ENCODE results near the gene SPEG.

The SPEG gene

DNA sequence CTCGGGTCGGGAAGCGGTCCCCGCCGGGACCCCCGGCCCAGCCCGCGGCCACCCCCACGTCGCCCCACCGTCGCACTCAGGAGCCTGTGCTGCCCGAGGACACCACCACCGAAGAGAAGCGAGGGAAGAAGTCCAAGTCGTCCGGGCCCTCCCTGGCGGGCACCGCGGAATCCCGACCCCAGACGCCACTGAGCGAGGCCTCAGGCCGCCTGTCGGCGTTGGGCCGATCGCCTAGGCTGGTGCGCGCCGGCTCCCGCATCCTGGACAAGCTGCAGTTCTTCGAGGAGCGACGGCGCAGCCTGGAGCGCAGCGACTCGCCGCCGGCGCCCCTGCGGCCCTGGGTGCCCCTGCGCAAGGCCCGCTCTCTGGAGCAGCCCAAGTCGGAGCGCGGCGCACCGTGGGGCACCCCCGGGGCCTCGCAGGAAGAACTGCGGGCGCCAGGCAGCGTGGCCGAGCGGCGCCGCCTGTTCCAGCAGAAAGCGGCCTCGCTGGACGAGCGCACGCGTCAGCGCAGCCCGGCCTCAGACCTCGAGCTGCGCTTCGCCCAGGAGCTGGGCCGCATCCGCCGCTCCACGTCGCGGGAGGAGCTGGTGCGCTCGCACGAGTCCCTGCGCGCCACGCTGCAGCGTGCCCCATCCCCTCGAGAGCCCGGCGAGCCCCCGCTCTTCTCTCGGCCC, 13.6 kb downstream of the SPEG start:
- no peak overlapping the region for H3K27ac ChIP-seq
- TF ChIP-seq, protein P1, sequence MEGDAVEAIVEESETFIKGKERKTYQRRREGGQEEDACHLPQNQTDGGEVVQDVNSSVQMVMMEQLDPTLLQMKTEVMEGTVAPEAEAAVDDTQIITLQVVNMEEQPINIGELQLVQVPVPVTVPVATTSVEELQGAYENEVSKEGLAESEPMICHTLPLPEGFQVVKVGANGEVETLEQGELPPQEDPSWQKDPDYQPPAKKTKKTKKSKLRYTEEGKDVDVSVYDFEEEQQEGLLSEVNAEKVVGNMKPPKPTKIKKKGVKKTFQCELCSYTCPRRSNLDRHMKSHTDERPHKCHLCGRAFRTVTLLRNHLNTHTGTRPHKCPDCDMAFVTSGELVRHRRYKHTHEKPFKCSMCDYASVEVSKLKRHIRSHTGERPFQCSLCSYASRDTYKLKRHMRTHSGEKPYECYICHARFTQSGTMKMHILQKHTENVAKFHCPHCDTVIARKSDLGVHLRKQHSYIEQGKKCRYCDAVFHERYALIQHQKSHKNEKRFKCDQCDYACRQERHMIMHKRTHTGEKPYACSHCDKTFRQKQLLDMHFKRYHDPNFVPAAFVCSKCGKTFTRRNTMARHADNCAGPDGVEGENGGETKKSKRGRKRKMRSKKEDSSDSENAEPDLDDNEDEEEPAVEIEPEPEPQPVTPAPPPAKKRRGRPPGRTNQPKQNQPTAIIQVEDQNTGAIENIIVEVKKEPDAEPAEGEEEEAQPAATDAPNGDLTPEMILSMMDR (conservative IDR thresholded peaks at IDR 0.05), result no peak

DNA sequence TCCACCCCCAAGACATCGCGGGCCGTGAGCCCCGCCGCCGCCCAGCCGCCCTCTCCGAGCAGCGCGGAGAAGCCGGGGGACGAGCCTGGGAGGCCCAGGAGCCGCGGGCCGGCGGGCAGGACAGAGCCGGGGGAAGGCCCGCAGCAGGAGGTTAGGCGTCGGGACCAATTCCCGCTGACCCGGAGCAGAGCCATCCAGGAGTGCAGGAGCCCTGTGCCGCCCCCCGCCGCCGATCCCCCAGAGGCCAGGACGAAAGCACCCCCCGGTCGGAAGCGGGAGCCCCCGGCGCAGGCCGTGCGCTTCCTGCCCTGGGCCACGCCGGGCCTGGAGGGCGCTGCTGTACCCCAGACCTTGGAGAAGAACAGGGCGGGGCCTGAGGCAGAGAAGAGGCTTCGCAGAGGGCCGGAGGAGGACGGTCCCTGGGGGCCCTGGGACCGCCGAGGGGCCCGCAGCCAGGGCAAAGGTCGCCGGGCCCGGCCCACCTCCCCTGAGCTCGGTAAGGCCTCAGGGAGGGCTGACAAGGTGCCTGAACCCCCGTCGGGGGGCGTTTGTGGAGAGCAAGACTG, 14.2 kb downstream of the SPEG start:
- H3K27ac ChIP-seq, result no peak overlapping the region
- TF ChIP-seq, protein P1 (conservative IDR thresholded peaks at IDR 0.05), result no peak

DNA sequence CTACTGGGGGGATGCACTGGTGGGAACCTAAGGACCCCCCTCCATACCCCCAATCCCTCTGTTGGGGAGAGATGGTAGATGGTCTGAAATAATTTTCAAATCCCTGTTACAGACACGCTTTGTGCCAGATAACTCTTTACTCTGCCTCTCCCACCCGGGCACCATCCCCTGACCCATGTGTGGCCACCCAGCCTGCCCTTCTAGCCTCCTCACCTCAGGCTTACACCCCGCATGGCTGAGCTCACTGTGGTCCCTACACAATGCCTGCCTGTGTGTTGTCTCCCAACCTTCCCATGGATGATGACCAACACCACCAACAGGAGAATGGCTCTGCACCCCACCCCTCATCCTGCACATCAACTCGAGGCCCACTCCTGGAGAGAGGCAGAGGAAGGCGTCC, 15.0 kb downstream of the SPEG start:
- TF ChIP-seq, protein P1 (conservative IDR thresholded peaks at IDR 0.05), result no peak

DNA sequence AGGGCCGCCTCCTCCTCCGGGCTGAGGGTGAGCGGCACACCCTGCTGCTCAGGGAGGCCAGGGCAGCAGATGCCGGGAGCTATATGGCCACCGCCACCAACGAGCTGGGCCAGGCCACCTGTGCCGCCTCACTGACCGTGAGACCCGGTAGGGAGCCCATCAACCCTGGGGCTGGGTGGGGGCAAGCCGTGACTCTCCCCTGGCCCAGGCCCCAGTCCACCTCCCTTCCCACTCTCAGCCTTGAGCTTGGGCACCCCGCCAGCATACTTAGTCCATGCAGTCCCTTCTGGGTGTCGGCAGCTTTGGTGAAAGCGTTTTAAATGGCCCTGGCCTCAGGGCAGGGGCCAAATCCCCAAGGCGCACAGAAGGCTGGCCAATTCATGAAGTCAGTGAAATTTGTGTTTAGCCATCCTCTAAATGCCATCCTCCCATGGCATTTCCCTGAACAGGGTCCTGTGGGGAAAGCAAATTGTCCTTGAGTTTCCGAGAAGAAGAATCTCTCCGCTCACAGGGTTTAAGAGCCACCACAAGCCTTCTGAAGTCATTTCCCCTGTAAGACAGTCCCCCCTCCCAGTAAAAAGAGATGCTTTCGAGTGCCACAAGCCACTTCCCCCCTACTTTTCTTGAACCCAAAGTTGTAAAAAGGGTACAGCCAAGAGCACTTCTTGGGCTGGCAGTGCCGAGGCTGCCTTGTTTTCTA, 17.2 kb downstream of the SPEG start:
- no peak overlapping the region for H3K27ac ChIP-seq

More for the DNA sequence above, 15.0 kb downstream of the SPEG start:
- no peak overlapping the region for H3K27ac ChIP-seq

DNA sequence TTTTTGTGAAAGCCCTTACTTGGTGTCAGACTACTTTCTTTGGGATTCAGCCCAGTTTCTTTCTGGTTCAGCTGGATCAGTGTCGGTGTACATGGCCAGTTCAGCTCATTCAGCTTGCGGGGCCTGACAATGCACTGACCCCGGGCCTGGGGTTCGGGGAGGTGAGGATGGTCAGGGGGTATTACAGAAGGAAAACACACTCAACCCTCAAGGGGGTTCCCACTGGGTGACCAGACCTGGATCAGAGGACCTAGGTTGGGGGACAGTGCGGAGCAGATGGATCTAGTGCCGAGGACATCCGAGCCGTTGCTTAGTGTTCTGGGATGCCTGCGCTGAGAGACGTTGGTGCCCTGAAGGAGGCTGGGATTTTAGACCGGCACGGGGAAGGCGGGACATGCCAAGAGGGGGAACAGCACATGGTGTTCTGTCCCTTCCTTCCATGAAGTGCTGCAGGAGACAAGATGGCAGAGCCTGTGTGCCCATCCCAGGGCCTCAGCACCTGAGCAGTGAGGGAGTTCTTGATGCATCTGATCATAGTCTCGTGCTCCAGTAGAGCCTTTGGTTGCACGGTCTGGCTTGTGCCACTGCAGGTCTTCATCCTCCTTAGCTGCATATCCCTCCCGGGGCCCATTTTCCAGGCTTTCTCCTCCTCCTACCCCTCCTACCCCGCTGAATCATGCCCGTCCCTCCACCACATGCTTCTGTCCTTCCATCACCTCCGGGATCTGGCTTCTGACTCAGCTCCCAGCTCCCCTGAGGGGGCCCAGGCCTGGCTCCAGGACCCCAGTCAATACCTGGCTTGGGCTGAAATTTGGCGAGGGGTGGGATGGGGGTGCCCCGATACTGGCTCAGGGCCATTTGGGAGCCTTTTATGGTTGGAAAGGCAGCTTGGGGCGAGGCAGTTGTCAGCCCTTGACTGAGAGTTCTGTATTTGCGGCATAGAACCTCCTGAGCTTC, 18.0 kb downstream of the SPEG start:
- H3K27ac ChIP-seq, result no peak overlapping the region

More for the DNA sequence above, 17.2 kb downstream of the SPEG start:
- TF ChIP-seq, protein P1 (conservative IDR thresholded peaks at IDR 0.05), result no peak

DNA sequence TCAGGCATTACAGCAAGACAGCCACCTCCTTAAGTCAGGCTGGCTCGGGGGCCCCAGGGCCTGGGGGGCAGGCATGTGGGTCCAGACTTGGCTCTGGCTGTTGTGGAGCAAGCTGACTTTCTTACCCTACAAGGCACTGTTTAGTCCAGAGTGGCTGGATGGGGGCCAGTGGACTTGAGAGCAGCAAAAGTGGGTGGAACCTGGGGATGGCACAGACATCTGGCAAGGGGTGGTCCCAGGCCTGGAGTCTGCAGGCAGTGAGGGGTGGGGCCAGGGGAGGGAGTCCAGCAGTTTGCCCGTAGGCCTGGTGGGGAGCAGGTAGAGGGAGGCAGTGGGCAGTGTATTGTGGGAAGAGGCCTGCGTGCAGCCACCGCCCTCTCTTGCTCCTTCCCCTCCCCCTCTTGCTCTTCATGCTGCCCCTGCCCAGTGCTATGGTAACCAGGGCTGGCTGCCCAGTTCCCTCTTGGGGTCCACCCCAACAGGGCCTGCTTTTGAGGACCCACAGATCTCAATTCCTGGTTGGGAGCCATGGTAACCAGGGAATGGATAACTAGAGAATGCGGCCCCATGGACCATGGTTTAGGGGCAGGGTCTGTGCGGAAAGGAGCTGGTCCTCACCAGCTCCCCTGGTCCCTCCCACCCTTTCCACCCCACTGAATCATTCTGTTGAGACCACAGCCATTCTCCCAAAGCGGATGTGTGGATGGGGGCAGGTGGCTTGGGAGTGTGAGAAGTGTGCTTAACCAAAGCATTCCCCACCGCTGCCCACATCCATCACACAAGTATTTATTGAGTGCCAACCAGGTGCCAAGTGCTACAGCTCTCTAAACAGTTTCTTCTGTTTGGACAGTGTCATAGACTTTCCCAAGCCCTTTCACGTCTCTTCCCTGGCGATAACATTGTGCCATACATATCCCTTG, 19.3 kb downstream of the SPEG start:
- TF ChIP-seq, protein P1 (conservative IDR thresholded peaks at IDR 0.05), result no peak
- H3K27ac ChIP-seq, result no peak overlapping the region

More for the DNA sequence above, 18.0 kb downstream of the SPEG start:
- TF ChIP-seq, protein P1 (conservative IDR thresholded peaks at IDR 0.05), result no peak

Data from VCaP (cell line).